Measurements from ENCODE around the gene SHROOM4.

Gene SHROOM4, protein sequence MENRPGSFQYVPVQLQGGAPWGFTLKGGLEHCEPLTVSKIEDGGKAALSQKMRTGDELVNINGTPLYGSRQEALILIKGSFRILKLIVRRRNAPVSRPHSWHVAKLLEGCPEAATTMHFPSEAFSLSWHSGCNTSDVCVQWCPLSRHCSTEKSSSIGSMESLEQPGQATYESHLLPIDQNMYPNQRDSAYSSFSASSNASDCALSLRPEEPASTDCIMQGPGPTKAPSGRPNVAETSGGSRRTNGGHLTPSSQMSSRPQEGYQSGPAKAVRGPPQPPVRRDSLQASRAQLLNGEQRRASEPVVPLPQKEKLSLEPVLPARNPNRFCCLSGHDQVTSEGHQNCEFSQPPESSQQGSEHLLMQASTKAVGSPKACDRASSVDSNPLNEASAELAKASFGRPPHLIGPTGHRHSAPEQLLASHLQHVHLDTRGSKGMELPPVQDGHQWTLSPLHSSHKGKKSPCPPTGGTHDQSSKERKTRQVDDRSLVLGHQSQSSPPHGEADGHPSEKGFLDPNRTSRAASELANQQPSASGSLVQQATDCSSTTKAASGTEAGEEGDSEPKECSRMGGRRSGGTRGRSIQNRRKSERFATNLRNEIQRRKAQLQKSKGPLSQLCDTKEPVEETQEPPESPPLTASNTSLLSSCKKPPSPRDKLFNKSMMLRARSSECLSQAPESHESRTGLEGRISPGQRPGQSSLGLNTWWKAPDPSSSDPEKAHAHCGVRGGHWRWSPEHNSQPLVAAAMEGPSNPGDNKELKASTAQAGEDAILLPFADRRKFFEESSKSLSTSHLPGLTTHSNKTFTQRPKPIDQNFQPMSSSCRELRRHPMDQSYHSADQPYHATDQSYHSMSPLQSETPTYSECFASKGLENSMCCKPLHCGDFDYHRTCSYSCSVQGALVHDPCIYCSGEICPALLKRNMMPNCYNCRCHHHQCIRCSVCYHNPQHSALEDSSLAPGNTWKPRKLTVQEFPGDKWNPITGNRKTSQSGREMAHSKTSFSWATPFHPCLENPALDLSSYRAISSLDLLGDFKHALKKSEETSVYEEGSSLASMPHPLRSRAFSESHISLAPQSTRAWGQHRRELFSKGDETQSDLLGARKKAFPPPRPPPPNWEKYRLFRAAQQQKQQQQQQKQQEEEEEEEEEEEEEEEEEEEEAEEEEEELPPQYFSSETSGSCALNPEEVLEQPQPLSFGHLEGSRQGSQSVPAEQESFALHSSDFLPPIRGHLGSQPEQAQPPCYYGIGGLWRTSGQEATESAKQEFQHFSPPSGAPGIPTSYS (N-terminal part only)

DNA sequence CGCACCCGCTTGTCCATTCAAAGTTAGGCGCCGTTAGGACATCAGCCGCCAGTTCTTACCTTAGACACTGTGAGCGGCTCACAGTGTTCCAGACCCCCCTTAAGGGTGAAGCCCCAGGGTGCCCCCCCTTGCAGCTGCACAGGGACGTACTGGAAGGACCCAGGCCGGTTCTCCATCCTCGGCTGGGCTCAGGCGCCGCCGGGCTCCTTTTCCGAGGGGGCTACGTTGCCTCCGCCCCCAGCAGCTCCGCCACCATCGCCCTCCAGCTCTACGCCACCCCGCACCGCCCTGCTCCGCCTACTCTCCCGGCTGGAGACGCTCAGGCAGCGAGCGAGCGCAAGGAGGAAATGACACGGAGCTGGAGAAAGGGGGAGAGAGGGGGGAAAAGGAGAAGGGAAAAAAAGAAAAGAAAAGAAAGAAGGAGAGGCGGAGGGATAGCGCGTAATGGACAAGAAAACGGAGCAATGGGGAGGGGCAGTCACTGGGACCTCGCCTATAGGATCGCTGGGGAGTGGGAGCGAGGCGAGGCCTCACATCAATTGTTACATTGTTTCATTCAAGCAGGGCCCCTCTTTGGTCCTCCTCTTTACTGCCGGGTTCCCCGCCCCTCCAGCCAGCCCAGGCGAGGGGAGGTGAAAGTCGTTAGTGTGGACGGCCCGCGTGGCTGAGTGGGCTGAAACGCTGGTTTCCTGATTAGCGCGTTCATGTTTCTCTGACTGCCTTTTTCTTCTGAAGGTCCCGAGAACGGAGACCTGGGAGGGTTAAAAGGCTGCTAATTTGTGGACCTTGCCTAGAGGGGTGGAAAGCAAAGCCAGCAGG lies at the start of gene SHROOM4:
SHROOM4 (minus strand) TSS at position 352 of the 819 bp plus-strand sequence; CDS start at position 176, 176 bp downstream.
- DNase-seq: peak in 51 of 56 donors; percentile 6 to 76 (median 46)

DNA sequence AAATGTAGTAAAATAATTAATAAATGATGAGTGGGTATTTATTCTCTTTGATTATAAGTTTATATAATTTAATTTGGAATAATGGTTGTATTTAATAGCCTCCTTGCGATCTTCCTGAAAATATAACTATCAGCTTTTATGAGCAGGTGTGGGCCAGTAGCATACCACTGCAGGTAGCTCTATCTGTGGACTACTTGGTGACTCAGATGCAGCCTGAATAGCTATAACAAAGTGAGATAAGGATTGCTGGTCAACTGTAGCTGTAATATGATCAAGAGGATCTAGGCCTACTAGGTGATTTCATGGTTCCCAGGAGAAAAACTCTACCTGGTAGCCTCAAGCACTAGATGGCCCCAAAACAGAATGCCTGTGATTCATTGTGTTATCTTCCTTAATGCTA lies 49.5 kb upstream of the SHROOM4 start:
- DNase-seq: no peak

DNA sequence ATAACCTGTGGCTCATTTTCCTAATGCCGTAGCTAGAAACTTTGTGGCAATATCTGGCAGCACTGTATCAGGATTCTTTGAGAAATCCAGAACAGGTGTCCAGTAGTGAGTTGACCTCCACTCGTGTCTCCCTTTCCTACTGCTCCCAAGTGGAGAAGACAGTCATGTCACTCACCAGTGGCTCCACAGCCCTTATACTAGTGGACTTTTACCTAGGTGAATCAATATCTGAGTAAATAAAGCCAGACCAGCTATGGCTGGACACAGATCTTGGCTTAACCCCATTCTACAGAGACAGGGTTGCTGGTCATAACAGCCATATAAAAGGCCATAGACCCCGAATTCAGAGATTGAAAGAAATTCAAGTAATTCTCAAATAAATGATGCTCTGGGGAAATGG lies 46.5 kb upstream of the SHROOM4 start:
- DNase-seq: no peak

DNA sequence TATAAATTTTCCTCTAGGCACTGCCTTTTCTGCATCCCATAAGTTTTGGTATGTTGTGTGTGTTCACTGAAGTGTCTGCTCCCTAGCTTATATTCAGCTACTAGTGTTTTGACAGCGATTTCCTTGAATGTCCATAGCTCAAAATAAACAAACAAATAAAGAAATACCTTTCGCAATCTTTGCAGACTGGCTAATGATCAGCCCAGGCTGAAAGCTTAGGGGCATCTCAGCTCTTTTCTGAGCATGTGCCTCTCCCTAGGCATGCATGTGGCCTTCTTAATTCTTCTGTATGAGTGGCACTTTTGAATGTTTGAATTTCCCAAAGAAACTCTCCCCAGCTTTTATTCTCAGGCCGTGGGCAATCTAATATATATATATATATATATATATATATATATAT lies 44.6 kb upstream of the SHROOM4 start:
- no peak for DNase-seq

DNA sequence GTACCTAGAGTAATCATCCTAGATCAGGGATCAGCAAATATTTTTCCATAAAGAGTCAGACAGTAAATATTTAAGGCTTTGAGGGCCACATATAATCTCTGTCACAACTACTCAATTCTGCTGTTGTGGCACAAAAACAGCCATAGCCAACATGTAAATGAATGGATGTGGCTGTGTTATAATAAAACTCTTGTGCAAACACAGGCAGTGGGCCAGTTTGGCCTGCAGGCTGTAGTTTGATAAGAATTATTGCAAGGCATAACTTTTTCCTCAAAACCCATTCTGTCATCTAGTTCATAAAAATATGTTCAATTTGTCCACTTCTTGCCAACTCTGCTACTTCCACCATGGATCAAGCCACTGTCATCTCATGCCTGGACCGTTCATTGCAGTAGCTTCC lies 39.4 kb upstream of the SHROOM4 start:
- DNase-seq: peak in 2 of 56 donors; percentile 4 to 7

DNA sequence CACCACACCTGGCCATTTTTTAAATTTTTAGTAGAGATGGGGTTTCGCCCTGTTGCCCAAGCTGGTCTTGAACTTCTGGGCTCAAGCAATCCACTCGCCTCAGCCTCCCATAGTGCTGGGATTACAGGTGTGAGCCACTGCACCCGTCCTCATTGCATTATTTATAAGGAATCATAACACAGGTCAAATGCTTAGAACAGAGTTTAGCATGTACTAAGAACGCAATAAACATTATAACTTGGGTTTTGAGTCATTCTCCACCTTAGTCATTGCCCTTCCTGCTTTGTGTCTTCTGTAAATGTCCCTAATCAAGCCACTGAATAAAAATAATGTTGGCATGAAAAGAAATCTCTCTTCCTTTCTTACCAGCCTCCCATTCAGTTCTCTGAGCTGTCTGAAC lies 38.5 kb upstream of the SHROOM4 start:
- no peak for DNase-seq

DNA sequence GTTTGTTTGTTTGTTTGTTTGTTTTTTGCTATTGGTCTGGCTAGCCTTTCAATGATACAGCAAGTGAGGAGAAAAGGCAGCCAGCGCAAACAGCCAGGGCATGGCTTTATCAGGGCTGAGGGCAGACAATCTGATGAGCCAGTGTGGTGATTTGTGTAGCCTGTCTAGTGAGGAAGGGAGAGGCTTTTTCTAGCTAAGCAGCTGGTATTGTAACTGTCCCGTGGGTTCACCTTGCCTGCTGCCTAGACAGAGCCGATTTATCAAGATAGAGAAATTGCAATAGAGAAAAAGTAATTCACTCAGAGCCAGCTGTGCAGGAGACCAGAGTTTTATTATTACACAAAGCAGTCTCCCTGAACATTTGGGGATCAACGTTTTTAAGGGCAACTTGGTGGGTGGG lies 28.2 kb upstream of the SHROOM4 start:
- DNase-seq: no peak

DNA sequence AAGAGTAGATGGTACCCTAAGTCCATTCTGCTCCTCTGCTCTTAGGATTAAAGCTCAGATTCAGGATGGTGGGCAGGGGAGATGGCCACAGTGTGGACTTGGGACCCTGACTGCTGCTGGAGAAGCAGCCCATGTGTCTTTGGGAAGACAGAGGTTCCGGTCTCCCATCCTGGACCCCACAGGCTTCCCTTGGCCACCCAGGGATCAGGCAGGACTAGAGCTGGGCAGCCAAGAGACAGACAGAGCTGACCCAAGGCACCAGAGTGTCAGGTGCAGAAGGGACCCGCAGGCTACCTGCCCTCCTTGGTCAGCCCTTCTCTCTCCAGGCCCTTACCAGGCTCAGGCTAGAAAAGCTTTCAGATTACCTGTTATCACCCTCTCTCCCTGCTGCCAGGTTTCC lies 25.7 kb upstream of the SHROOM4 start:
- no peak for DNase-seq

DNA sequence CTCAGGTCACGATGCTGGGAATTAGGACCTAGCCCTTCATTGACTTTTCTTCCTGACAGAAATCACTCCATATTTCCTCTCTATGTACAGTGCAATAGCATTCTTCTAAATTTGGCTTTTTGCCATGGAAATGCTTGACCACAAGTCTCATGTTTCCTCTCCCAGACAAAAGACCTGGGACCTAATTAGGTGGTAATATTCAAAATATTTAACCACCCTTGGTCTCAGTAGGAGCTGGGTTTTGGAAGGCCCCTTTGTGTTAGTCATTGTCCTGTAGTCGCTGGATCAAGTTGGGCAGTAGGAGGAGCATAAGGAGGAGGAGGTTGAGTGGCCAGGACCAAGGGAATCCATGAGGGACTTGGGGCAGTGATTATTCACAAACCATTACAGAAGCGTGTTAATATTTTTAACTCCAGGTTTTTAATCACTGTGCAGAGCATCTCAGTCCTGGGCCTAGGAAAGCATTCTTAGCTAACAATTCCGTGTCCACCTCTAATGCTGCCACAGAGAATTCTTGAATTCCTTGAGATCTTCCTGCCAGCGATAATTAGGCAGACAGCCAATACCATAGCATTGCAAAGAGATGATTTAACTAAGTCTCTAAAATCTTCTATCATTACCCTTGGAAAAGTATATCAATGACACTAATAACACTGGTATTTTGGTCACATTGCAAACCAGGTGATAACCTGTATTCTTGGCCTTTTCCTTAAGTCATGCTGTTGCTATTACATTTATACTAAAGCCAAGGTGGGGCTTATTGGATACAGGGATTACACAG lies 25.0 kb upstream of the SHROOM4 start:
- DNase-seq: no peak

DNA sequence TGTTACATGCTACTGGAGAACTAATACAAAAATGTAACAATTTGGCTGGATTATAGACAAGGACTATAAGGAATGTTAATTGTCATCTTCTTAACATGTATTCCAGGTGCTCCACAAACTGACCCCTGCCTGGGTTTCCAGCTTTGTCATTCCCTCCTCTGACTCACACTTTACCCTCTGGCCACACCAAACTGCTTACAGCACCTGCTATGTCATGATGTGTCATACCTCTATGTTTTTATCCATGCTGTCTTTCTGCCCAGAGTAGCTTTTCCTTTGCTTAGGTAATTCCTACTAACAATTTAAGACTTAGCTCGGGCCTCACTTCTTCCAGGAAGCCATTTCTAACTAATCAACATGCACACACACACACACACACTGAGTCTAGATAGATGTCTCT lies 14.0 kb upstream of the SHROOM4 start:
- DNase-seq: no peak

DNA sequence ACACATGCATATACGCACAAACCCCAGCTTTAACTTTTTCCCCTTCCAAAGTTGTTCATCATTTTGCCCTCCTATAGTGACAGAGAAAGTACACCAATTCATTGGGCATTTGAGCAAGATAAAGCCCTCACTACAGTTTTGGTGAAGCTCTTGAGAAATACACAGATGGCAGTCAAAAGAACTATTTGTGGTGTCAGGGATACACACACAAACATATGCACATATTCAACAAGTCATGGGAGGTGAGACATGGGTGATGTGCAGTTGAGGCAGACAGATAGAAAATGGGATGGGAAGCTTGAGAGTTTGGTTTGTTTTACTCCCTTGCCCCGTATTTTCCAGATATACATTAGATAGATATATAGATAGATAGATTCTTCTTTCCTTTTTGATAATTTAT lies 11.8 kb upstream of the SHROOM4 start:
- no peak for DNase-seq

DNA sequence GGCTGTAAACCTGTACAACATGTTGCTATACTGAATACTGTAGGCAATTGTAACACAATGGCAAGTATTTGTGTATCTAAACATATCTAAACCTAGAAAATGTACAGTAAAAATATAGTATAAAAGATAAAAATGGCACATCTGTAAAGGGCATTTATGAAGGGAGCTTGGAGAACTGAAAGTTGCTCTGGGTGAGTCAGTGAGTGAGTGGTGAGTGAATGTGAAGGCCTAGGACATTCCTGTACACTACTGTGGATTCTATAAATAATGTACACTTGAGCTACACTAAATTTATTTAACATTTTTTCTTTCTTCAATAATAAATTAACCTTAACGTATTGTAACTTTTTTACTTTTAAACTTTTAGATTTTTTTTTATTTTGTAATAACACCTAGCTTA lies 5.0 kb upstream of the SHROOM4 start:
- no peak for DNase-seq

DNA sequence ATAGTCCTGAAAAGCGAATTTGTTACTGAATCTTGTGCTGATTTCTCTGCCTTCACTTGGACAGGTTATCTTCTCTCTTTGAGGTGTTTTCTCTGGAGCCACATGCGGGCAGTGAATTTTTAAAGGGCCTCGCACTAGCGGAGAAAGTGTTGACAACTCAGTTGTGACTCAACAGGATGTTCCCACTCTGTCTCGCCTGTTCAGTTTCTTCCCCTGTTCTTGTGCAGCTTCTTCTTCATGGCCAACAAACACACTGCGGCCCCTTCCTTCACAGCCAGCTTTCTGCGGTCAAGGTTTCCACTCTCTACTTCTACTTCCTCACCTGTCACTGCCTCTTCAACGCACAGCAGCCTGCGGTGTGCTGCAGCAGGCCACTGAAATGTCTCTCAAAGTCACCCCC lies 1.1 kb upstream of the SHROOM4 start:
- peak in 10 of 56 donors; percentile 0 to 50 (median 16) for DNase-seq

DNA sequence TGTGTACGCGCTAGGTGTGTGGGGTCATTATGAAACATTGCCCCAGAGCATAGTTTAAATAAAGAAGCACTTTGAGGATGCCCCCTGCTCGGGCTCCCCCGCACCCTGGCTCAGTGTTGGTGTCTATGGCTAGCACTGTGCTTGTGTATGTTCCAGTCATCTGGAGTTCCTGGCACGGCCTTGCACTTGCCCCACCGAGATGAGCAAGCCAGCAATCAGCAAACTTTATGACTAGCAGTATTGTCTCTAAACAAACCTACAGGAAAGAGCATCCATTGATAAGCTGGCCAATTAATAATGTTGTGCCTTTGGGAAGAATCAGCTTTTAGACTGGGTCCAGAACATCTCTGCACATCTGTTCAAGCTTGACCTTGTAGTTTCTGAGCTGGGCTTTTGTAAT lies 707 bp upstream of the SHROOM4 start:
- DNase-seq: peak in 51 of 56 donors; percentile 1 to 80 (median 48)

DNA sequence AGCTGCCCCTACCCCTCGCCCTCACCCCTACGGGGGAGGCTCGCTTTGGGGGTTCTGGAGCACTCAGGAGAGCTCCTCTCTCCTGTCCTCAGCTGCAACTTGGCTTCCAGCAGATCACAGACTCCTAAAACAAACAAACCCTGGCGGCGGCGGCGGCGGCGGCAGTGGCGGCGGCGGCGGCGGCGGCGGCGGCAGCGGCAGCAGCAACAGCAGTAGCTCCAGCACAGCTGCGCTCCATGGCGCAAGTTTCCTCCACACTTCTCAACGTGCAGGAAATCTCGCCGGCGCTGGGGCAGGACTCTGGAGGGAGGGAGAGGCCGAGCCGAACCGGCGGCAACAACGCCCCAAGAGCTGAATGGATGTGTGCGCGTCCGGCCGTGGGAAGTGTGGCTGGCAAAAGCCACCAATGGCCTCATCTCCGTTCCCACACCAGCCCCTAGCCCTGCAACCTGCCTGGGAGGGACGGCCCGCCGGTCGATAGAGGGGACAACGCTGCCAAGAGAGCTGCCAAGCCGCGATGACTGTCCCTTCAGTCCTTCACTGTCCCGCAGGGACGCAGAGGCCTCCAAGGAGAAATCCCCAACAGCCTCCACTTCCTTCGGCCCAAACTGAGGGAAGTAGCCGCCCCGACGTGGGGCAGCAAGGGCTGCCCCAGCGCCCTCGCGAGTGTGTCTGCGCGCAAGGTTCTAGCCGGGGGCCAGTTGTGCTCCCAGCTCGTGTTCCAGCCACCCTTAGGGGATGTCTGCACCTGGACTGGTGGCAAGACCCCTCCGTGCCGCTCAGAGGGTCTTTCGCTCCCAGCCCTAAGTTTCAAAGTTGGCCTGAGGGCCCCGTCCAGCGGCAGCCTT lies 775 bp downstream of the SHROOM4 start:
- DNase-seq: peak in 14 of 56 donors; percentile 0 to 26 (median 6)

DNA sequence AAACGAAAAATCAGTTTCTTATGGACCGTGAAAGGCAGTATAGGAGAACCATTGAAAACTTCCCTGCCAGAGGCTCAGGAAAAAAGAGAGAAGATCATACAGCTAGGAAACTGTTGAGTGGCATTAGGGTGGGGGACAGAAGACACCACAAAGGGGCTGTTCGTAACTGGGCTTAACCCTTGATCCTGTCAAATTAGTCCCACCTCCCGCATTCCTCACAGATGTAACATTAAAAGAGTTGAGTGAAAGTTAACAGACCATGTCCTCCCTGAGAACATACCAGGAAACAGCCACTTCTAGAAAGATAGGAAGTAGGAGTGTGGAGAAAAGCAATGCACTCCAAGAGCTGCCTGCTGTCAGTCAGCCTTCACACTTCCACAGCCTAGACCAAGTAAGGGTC lies 8.7 kb downstream of the SHROOM4 start:
- DNase-seq: no peak

DNA sequence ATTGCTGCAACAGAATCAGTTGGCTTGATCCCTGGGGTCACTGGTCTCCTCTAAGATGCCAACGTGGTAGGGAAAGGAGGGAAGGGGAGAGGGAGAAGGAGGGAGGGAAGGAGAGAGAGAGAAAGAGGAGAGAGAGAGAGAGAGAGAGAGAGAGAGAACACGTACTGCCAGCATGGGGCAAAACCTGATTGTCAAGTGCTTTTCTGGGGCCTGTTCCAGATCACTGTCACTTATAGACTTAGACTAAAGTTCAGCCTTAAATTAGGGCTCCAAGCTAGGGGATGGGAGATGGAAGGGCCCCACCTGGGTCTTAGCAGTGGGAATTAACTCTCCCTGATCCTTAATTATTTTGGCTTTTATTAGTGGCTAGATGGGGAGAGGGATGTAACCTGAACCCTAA lies 12.9 kb downstream of the SHROOM4 start:
- DNase-seq: no peak

DNA sequence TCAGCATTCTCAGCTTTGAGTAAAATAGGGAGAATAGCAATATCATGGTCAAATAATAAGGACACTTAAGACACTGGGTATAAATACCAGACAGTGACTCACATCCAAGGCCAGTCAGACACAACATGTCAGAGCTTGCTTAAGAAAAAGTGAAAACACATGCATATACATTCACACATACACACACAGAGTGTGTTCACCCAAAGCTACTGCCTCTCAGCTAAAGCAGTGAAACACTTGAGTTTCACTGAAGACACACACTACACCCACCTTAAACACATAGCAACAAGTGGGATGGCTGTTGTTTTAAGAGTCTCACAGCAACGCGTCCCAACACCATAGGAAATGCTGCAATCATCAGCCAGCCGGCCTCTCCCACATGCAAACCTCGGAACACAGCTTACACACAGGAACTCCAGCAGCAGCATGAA lies 14.4 kb downstream of the SHROOM4 start:
- no peak for DNase-seq

DNA sequence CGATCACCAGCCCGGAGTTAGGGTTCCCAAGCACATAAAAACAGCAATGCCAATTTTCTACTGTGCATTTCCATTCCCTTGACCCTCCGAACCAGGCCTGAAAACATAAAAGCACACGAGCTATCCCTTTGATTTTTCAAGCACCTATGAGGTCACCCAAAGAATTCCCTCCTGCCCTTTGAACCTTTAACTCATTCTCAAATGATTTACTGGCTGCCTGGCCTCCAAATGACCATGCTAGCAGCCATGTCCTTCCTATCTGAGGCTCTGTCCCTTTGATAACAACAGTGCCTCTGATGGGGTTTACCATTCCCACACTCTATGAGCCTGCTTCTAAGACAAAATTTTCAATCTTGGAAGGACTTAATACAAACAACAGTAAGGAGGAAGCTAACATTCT lies 15.2 kb downstream of the SHROOM4 start:
- no peak for DNase-seq
